ENCODE data around the gene ORAI2. TPM values are rescaled to one million over a fixed set of nuclear protein-coding genes. Genes with fewer than 3 reads are reported as not detected.

Gene ORAI2
- polyA plus RNA-seq, 1 donor from 2014 or later: 36.3 TPM

- H3K36me3 ChIP-seq (ENCODE audit: insufficient read depth, low read length): no peaks in the 10 kb centered on the region
- H3K9ac ChIP-seq (ENCODE audit: low read length): no peak overlapping the region
- TF ChIP-seq RAD21 (conservative IDR thresholded peaks at IDR 0.05) (no peak), EZH2 (IDR thresholded peaks at IDR 0.05; ENCODE audit: borderline replicate concordance, insufficient read depth, low read length, poor library complexity, severe bottlenecking) (no peak), REST (IDR thresholded peaks at IDR 0.05; ENCODE audit: borderline replicate concordance) (no peak), POLR2AphosphoS5 (IDR thresholded peaks at IDR 0.05) (no peak), SMC3 (conservative IDR thresholded peaks at IDR 0.05; ENCODE audit: poor library complexity) (no peak), TAF1 (IDR thresholded peaks at IDR 0.05; ENCODE audit: low read depth) (no peak), EP300 (conservative IDR thresholded peaks at IDR 0.05; ENCODE audit: poor library complexity, severe bottlenecking) (no peak), MXI1 (conservative IDR thresholded peaks at IDR 0.05; ENCODE audit: poor library complexity, severe bottlenecking) (no peak), CTCF (IDR thresholded peaks at IDR 0.05; ENCODE audit: poor library complexity, severe bottlenecking) (no peak)
Measured at GRCh38 chr7:102425639-102426267, 7.6 kb upstream of the ORAI2 start.

GRCh38 chr7:102426268-102427018, 6.9 kb upstream of the ORAI2 start:
- H3K9me3 ChIP-seq (ENCODE audit: low read length): no peaks in the 10 kb centered on the region
- H3K27ac ChIP-seq (ENCODE audit: low read length): no peak overlapping the region
- no peaks in the 10 kb centered on the region for H3F3A ChIP-seq (ENCODE audit: insufficient read depth, low read length, poor library complexity, severe bottlenecking)
- H3K27me3 ChIP-seq (ENCODE audit: insufficient read depth, low read depth, low read length): no peaks in the 10 kb centered on the region
- H3K4me3 ChIP-seq (ENCODE audit: low read length): no peak overlapping the region
- no peaks in the 10 kb centered on the region for H4K20me1 ChIP-seq (ENCODE audit: insufficient read depth)
- no peak overlapping the region for H2AFZ ChIP-seq (ENCODE audit: low read depth, low read length)
- no peak overlapping the region for H3K4me2 ChIP-seq (ENCODE audit: low read length)
- H3K9ac ChIP-seq (ENCODE audit: low read length): no peak overlapping the region
- no peaks in the 10 kb centered on the region for H3K9me2 ChIP-seq (ENCODE audit: insufficient read depth, low read length)
- no peaks in the 10 kb centered on the region for H3K36me3 ChIP-seq (ENCODE audit: insufficient read depth, low read length)
- H3K79me2 ChIP-seq (replicated peaks; ENCODE audit: insufficient read depth, low read length): no peaks in the 10 kb centered on the region
- no peak for TF ChIP-seq EP300 (conservative IDR thresholded peaks at IDR 0.05; ENCODE audit: poor library complexity, severe bottlenecking)
- no peak for TF ChIP-seq RAD21 (conservative IDR thresholded peaks at IDR 0.05)
- TF ChIP-seq SMC3 (conservative IDR thresholded peaks at IDR 0.05; ENCODE audit: poor library complexity): no peak
- TF ChIP-seq POLR2AphosphoS5 (IDR thresholded peaks at IDR 0.05): no peak
- no peak for TF ChIP-seq REST (IDR thresholded peaks at IDR 0.05; ENCODE audit: borderline replicate concordance)
- TF ChIP-seq CTCF (IDR thresholded peaks at IDR 0.05; ENCODE audit: poor library complexity, severe bottlenecking): no peak
- no peak for TF ChIP-seq MXI1 (conservative IDR thresholded peaks at IDR 0.05; ENCODE audit: poor library complexity, severe bottlenecking)
- no peak for TF ChIP-seq EZH2 (IDR thresholded peaks at IDR 0.05; ENCODE audit: borderline replicate concordance, insufficient read depth, low read length, poor library complexity, severe bottlenecking)
- TF ChIP-seq TAF1 (IDR thresholded peaks at IDR 0.05; ENCODE audit: low read depth): no peak

More at GRCh38 chr7:102425639-102426267, 7.6 kb upstream of the ORAI2 start:
- Histone ChIP-seq H3K27me3 (ENCODE audit: insufficient read depth, low read depth, low read length) (no peaks in the 10 kb centered on the region), H3K27ac (ENCODE audit: low read length) (no peak overlapping the region), H3K9me2 (ENCODE audit: insufficient read depth, low read length) (no peaks in the 10 kb centered on the region), H3K79me2 (replicated peaks; ENCODE audit: insufficient read depth, low read length) (no peaks in the 10 kb centered on the region), H3K4me3 (ENCODE audit: low read length) (no peak overlapping the region), H3F3A (ENCODE audit: insufficient read depth, low read length, poor library complexity, severe bottlenecking) (no peaks in the 10 kb centered on the region), H3K4me2 (ENCODE audit: low read length) (no peak overlapping the region), H3K9me3 (ENCODE audit: low read length) (no peaks in the 10 kb centered on the region), H2AFZ (ENCODE audit: low read depth, low read length) (no peak overlapping the region), H4K20me1 (ENCODE audit: insufficient read depth) (no peaks in the 10 kb centered on the region)
